GM19351 (cell line): ENCODE measurements around the gene SAP30.

Experiments used
- ATAC-seq: cut with Tn5 transposase; IDR thresholded peaks from one replicate; pipeline ENCODE4 v1.9.1; 2021; ENCODE audit warnings: mild to moderate bottlenecking, moderate library complexity; ENCODE audit not compliant: unreplicated experiment

Gene SAP30

GRCh38 chr4:173367285-173367684, 3.5 kb upstream of the SAP30 start:
- peak; percentile 23 for ATAC-seq

GRCh38 chr4:173367946-173368345, 2.8 kb upstream of the SAP30 start:
- no peak for ATAC-seq

GRCh38 chr4:173370130-173370476, 651 bp upstream of the SAP30 start:
- no peak for ATAC-seq

- peak; percentile 16 for ATAC-seq
Measured at GRCh38 chr4:173371292-173372192, 788 bp downstream of the SAP30 start.

- no peak for ATAC-seq
Measured at GRCh38 chr4:173374588-173374987, 3.8 kb downstream of the SAP30 start.

- no peak for ATAC-seq
Measured at GRCh38 chr4:173379929-173380328, 9.2 kb downstream of the SAP30 start.

- peak; percentile 55 for ATAC-seq
Measured at GRCh38 chr4:173380987-173381386, 10.2 kb downstream of the SAP30 start.

GRCh38 chr4:173381610-173382009, 10.9 kb downstream of the SAP30 start:
- ATAC-seq = no peak

GRCh38 chr4:173382349-173382748, 11.6 kb downstream of the SAP30 start:
- ATAC-seq = no peak

GRCh38 chr4:173386751-173387150, 16.0 kb downstream of the SAP30 start:
- ATAC-seq = no peak

GRCh38 chr4:173391701-173392100, 20.9 kb downstream of the SAP30 start:
- no peak for ATAC-seq

- no peak for ATAC-seq
Measured at GRCh38 chr4:173397604-173398003, 26.9 kb downstream of the SAP30 start.

GRCh38 chr4:173398220-173398619, 27.5 kb downstream of the SAP30 start:
- ATAC-seq = no peak

GRCh38 chr4:173398779-173399415, 28.1 kb downstream of the SAP30 start, which contains the start of gene SCRG1:
Gene SCRG1, minus strand, starts transcription at chr4:173399116. Its CDS starts 7,702 bp downstream, at chr4:173391414.
- no peak for ATAC-seq

- no peak for ATAC-seq
Measured at GRCh38 chr4:173401063-173401462, 30.3 kb downstream of the SAP30 start.

- no peak for ATAC-seq
Measured at GRCh38 chr4:173403051-173403450, 32.3 kb downstream of the SAP30 start.

- no peak for ATAC-seq
Measured at GRCh38 chr4:173404296-173404865, 33.6 kb downstream of the SAP30 start.

GRCh38 chr4:173405840-173406606, 35.3 kb downstream of the SAP30 start:
- ATAC-seq = peak; percentile 84

GRCh38 chr4:173410079-173410478, 39.3 kb downstream of the SAP30 start:
- ATAC-seq = no peak

- ATAC-seq = no peak
Measured at GRCh38 chr4:173411106-173411693, 40.4 kb downstream of the SAP30 start.

- ATAC-seq = no peak
Measured at GRCh38 chr4:173413036-173413435, 42.3 kb downstream of the SAP30 start.
